GM12865 (cell line): ENCODE results near the gene GRM4.
A peak's percentile ranks its signal among the peaks of the same experiment; 100 is the strongest.

ENCODE experiments used
- DNase-seq: peaks from one replicate; pipeline ENCODE4 v3.0.0; 2010; ENCODE audit warnings: low read depth
- H3K4me3 ChIP-seq: 2 replicates; pipeline ENCODE4 v1.5.1; 2011; ENCODE audit warnings: mild to moderate bottlenecking, low read depth, low read length, control low read depth
- CTCF ChIP-seq: IDR thresholded peaks from 2 replicates; pipeline ENCODE4 v1.5.1; 2011; ENCODE audit warnings: low read length, control low read depth, low read depth, inconsistent platforms; ENCODE audit not compliant: insufficient read depth; ENCODE audit errors: missing control alignments

Gene GRM4

DNA sequence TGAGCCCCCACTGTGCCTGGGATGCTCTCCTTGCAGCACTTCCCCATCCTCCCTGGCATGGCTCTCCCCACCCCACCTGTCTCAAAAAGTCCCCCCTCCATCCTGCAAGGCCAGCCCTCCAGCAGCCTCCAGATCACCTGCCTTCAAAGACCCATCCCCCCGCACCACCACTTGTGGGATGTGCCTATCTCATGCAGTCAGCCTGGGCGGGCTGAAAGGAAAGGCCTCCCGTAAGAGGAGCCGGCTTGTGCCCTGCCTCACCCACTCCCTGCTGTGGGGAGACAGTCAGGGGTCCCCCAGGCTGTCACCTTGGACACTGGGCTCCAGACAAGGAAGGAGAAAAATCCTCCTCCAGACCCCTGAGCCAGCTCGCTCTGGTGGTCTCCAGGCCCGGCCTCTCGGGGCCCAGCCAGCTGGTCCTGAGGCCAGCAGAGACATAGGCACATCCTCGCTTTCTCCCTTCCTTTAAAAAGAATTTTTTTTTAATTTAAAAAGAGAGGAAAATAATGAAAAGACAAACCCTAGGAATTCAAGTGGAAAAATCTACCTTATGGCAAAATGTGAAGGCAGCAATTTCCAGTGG, 77.3 kb downstream of the GRM4 start:
- no peak for TF ChIP-seq CTCF
- H3K4me3 ChIP-seq, result no peak overlapping the region
- DNase-seq, result no peak

DNA sequence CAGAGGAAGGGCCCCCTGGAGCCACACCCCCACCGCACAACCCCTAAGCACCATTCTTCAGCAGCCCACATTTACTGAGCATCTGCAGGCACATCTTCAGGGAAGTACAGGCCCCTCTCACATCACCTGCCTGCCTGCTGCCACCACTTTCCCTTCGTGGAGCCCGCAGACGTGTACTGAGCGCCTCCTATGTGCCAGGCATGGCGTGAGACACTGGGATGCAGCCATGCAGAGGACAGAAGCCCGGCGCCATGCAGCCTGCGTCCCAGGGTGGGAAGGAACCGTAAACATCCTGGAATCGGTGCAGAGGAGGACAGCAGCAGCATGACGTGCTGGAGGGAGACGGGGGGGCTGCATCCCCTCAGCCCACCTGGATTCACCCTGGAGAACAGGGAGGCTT, 78.1 kb downstream of the GRM4 start:
- H3K4me3 ChIP-seq, result no peak overlapping the region
- peak; percentile 32 for DNase-seq
- TF ChIP-seq CTCF, result peak; percentile 40

DNA sequence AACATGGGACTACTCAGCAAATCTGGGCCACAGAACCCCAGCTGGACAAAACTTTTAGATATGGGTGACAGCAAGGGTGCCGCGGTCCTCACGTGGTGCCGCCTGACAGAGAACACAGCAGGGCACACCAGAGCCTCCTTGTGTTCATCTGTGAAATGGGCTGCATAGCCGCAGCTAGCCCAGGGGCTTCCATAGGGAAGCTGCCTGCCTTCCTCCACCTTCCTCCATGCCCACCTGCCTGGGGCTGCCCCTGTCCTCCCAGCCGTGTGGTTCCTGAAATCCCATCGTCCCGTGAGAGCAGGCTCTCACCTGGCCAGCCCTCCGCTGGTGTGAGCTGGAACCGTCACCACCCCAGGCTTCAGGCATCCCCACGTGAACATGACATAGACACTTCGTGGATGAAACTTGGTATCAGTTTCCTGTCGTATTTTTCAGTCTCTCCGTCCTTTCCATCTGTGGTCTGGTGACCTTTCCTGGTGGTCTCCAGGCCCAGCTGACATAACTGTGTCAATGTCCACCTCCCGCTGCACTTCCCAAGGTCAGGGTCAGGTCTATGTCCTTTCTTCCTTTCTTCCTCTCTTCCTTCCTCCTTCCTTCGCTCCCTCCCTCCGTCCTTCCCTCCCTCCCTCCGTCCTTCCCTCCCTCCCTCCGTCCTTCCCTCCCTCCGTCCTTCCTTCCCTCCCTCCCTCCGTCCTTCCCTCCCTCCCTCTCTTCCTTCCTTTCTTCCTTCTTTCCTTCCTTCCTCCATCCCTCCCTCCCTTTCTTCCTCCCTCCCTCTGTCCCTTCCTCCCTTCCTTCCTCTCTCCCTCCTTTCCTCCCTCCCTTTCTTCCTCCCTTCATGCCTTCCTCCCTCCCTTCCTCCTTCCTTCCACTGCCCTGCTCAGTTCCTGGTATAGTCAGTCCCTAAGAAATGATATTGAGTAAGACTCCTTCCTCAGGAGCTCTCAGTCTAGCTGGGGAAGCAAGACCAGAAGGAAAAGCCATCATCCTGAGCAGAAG, 78.8 kb downstream of the GRM4 start:
- no peak for TF ChIP-seq CTCF
- DNase-seq, result no peak

GRCh38 chr6:34066218-34066571, 79.7 kb downstream of the GRM4 start:
- TF ChIP-seq CTCF, result no peak
- DNase-seq, result no peak

More for the DNA sequence above, 78.8 kb downstream of the GRM4 start:
- no peak overlapping the region for H3K4me3 ChIP-seq

DNA sequence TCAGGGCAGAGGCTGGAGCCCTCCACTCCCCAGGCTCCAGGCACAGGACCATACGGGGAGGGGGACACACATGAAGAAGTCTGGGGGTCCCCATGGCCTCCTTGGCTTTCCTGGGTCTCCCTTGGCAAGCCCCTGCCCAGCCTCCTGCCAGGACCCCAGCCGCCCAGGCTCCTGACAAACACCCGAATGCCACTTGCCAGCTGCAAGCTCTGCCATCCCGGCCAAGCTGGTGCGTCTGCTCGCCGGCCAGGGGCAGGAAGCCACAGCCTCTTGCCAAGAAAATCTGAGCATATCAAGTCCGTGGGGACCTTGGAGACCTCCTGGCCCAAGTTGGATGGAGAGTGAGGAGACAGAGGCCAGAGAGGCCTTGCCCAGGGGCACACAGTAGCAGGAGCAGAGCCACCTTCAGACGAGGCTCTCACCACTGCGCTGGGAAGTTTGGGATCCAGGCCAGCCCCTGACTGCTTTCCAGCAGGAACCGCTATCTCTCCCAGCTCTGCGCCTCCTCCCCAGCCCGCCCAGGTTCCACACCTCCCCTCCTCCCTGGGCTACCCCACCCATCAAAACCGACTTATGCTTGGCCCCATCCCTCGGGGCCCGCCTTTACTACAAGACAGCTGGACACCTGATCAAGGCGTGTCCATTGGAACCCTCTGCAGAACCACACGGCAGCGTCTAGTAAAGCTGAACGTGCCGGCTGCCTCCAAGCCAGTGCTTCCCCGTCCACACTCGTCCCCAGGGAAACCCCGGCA, 80.2 kb downstream of the GRM4 start:
- no peak for TF ChIP-seq CTCF
- no peak for DNase-seq
- no peak overlapping the region for H3K4me3 ChIP-seq

More at GRCh38 chr6:34066218-34066571, 79.7 kb downstream of the GRM4 start:
- H3K4me3 ChIP-seq, result no peak overlapping the region

DNA sequence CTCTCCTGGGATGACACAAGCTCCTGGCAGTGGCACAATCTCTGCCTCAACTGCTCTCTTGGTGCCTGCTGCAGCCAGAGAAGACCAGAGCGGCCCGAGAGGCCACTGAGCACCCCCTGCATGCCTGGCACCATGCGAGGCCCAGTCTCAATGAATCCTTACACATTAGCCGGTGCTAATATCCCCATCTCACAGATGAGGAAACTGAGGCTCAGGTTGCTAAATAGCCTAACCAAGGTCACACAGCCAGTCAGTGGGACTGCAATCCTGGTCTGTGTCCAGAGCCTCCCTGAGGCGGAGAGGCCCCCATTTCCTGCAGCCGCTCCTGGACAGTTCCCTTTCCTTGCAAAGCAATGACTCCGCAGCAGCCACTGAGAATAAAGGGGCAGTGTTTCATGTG, 81.2 kb downstream of the GRM4 start:
- H3K4me3 ChIP-seq, result no peak overlapping the region
- no peak for TF ChIP-seq CTCF
- no peak for DNase-seq
